WTC11 (cell line): ENCODE data around the gene CNBP.

Source experiments
- CREB1 ChIP-seq: sonication (generic); formaldehyde crosslinking; IDR thresholded peaks from 2 replicates; pipeline ENCODE4 v1.8.0; 2023; ENCODE audit warnings: mild to moderate bottlenecking, missing genetic modification reagents
- CREM ChIP-seq: sonication (generic); formaldehyde crosslinking; IDR thresholded peaks from 2 replicates; pipeline ENCODE4 v1.8.1; 2022; ENCODE audit warnings: mild to moderate bottlenecking, missing genetic modification reagents, moderate library complexity
- ELF4 ChIP-seq: sonication (generic); formaldehyde crosslinking; IDR thresholded peaks from 2 replicates; pipeline ENCODE4 v1.8.1; 2022; ENCODE audit warnings: low read depth, mild to moderate bottlenecking, moderate library complexity, missing genetic modification reagents
- GABPB1 ChIP-seq: sonication (generic); formaldehyde crosslinking; IDR thresholded peaks from 2 replicates; pipeline ENCODE4 v1.8.1; 2023; ENCODE audit warnings: mild to moderate bottlenecking, missing genetic modification reagents
- KAT7 ChIP-seq: sonication (generic); formaldehyde crosslinking; IDR thresholded peaks from 2 replicates; pipeline ENCODE4 v1.8.1; 2023; ENCODE audit warnings: missing genetic modification reagents, mild to moderate bottlenecking, borderline replicate concordance
- SMAD3 ChIP-seq: sonication (generic); formaldehyde crosslinking; IDR thresholded peaks from 2 replicates; pipeline ENCODE4 v1.8.0; 2022; ENCODE audit warnings: missing genetic modification reagents, mild to moderate bottlenecking, borderline replicate concordance
- TF ChIP-seq, protein P1 (sequence below): fragments of 200-600 bp; IDR thresholded peaks from 2 replicates; pipeline ENCODE4 v1.8.0; 2022; ENCODE audit warnings: antibody characterized with exemption
- TF ChIP-seq, protein P2 (sequence below): sonication (generic); formaldehyde crosslinking; conservative IDR thresholded peaks from 2 replicates; pipeline ENCODE4 v1.8.1; 2022; ENCODE audit warnings: mild to moderate bottlenecking, missing genetic modification reagents
- TF ChIP-seq, protein P3 (sequence below): sonication (generic); formaldehyde crosslinking; IDR thresholded peaks from 2 replicates; pipeline ENCODE4 v1.8.0; 2023; ENCODE audit warnings: missing genetic modification reagents
- TF ChIP-seq, protein P4 (sequence below): fragments of 250-450 bp; sonication (Bioruptor Pico); IDR thresholded peaks from 2 replicates; pipeline ENCODE4 v1.9.0; 2021; ENCODE audit warnings: mild to moderate bottlenecking, borderline replicate concordance
- TF ChIP-seq, protein P5 (sequence below): sonication (generic); formaldehyde crosslinking; IDR thresholded peaks from 2 replicates; pipeline ENCODE4 v1.8.1; 2023; ENCODE audit warnings: mild to moderate bottlenecking, missing genetic modification reagents, moderate library complexity

DNA sequence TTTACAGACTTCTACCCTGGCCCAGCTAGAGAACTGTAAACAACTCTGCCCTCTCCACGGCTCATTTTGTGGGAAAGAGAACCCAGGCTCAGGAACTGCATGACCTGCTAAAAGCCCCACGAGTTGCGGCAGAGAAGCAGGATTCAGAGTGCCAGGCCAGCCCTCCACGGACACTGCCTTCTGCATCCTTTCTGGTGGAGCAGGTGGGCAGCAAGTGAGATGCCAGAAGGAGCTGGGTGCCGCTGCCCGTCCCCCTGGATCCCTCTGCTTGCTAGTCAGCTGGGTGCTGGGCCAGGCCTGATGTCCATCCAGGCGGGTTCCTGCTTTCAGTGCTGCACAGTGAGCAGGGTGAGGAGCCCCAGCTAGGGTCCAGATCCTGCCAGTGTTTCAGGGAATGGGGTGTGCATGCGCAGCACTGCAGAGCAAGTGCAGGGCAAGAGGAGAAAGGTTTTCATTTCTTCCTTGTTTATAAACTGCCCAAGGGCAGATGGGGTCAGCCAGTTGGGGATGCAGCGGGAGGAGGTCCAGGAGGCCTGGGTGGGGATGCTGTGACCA is 56.9 kb downstream of the CNBP start:
- TF ChIP-seq, protein P1, sequence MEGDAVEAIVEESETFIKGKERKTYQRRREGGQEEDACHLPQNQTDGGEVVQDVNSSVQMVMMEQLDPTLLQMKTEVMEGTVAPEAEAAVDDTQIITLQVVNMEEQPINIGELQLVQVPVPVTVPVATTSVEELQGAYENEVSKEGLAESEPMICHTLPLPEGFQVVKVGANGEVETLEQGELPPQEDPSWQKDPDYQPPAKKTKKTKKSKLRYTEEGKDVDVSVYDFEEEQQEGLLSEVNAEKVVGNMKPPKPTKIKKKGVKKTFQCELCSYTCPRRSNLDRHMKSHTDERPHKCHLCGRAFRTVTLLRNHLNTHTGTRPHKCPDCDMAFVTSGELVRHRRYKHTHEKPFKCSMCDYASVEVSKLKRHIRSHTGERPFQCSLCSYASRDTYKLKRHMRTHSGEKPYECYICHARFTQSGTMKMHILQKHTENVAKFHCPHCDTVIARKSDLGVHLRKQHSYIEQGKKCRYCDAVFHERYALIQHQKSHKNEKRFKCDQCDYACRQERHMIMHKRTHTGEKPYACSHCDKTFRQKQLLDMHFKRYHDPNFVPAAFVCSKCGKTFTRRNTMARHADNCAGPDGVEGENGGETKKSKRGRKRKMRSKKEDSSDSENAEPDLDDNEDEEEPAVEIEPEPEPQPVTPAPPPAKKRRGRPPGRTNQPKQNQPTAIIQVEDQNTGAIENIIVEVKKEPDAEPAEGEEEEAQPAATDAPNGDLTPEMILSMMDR, result no peak
- TF ChIP-seq, protein P2, sequence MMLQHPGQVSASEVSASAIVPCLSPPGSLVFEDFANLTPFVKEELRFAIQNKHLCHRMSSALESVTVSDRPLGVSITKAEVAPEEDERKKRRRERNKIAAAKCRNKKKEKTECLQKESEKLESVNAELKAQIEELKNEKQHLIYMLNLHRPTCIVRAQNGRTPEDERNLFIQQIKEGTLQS (CRISPR knock-in tag), result no peak
- no peak for TF ChIP-seq ELF4 (CRISPR knock-in tag)
- no peak for TF ChIP-seq KAT7
- no peak for TF ChIP-seq CREB1
- TF ChIP-seq, protein P3, sequence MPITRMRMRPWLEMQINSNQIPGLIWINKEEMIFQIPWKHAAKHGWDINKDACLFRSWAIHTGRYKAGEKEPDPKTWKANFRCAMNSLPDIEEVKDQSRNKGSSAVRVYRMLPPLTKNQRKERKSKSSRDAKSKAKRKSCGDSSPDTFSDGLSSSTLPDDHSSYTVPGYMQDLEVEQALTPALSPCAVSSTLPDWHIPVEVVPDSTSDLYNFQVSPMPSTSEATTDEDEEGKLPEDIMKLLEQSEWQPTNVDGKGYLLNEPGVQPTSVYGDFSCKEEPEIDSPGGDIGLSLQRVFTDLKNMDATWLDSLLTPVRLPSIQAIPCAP (CRISPR knock-in tag), result no peak
- TF ChIP-seq SMAD3, result no peak
- no peak for TF ChIP-seq CREM
- TF ChIP-seq GABPB1, result no peak
- TF ChIP-seq, protein P4, sequence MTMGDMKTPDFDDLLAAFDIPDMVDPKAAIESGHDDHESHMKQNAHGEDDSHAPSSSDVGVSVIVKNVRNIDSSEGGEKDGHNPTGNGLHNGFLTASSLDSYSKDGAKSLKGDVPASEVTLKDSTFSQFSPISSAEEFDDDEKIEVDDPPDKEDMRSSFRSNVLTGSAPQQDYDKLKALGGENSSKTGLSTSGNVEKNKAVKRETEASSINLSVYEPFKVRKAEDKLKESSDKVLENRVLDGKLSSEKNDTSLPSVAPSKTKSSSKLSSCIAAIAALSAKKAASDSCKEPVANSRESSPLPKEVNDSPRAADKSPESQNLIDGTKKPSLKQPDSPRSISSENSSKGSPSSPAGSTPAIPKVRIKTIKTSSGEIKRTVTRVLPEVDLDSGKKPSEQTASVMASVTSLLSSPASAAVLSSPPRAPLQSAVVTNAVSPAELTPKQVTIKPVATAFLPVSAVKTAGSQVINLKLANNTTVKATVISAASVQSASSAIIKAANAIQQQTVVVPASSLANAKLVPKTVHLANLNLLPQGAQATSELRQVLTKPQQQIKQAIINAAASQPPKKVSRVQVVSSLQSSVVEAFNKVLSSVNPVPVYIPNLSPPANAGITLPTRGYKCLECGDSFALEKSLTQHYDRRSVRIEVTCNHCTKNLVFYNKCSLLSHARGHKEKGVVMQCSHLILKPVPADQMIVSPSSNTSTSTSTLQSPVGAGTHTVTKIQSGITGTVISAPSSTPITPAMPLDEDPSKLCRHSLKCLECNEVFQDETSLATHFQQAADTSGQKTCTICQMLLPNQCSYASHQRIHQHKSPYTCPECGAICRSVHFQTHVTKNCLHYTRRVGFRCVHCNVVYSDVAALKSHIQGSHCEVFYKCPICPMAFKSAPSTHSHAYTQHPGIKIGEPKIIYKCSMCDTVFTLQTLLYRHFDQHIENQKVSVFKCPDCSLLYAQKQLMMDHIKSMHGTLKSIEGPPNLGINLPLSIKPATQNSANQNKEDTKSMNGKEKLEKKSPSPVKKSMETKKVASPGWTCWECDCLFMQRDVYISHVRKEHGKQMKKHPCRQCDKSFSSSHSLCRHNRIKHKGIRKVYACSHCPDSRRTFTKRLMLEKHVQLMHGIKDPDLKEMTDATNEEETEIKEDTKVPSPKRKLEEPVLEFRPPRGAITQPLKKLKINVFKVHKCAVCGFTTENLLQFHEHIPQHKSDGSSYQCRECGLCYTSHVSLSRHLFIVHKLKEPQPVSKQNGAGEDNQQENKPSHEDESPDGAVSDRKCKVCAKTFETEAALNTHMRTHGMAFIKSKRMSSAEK, result no peak
- TF ChIP-seq, protein P5, sequence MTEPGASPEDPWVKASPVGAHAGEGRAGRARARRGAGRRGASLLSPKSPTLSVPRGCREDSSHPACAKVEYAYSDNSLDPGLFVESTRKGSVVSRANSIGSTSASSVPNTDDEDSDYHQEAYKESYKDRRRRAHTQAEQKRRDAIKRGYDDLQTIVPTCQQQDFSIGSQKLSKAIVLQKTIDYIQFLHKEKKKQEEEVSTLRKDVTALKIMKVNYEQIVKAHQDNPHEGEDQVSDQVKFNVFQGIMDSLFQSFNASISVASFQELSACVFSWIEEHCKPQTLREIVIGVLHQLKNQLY (CRISPR knock-in tag), result no peak
